Ishikawa (cell line): Measurements from ENCODE around the gene AP5Z1.

Source experiments
- CEBPB ChIP-seq: IDR thresholded peaks from 2 replicates; pipeline ENCODE4 v1.6.1; 2012
- CREB1 ChIP-seq: IDR thresholded peaks from 2 replicates; pipeline ENCODE4 v1.6.1; 2012; ENCODE audit warnings: low read depth
- EGR1 ChIP-seq: IDR thresholded peaks from 2 replicates; pipeline ENCODE4 v1.6.1; 2012
- EP300 ChIP-seq: IDR thresholded peaks from 2 replicates; pipeline ENCODE4 v1.6.1; 2012; ENCODE audit warnings: borderline replicate concordance
- FOXM1 ChIP-seq: IDR thresholded peaks from 2 replicates; pipeline ENCODE4 v1.6.1; 2012; ENCODE audit warnings: low read depth, borderline replicate concordance
- MAX ChIP-seq: IDR thresholded peaks from 2 replicates; pipeline ENCODE4 v1.6.1; 2012
- NFIC ChIP-seq: IDR thresholded peaks from 2 replicates; pipeline ENCODE4 v1.6.1; 2012
- RAD21 ChIP-seq: IDR thresholded peaks from 2 replicates; pipeline ENCODE4 v1.6.1; 2012; ENCODE audit warnings: low read depth
- TAF1 ChIP-seq: IDR thresholded peaks from 2 replicates; pipeline ENCODE4 v1.6.1; 2012; ENCODE audit warnings: low read depth, mild to moderate bottlenecking
- YY1 ChIP-seq: IDR thresholded peaks from 2 replicates; pipeline ENCODE4 v1.6.1; 2012; ENCODE audit warnings: low read depth
- TF ChIP-seq, protein P1 (sequence below): IDR thresholded peaks from 2 replicates; pipeline ENCODE4 v1.6.1; 2012; ENCODE audit warnings: low read depth, mild to moderate bottlenecking

DNA sequence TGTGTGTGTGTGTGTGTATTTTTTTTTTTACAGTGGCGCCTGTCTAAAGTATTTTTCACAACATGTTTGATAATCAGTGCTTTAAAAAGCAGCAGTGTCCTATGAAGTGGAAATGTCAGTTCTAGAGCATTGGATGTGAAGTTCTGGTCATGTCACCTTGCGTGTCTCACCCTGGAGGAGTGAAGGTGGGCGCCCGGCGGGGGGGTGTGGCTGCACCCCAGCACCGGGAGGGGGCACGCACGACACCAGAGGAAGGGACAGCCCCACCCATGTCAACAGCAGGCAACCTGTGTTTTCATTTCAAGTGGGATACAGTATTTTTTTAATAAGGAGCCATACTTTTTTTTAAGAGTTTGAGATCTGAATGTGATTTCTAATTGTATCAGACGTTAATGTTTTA is 4.5 kb upstream of the AP5Z1 start:
- TF ChIP-seq CREB1 (no peak), EP300 (no peak), EGR1 (no peak), NFIC (no peak), TAF1 (no peak), RAD21 (no peak), YY1 (no peak), MAX (no peak), FOXM1 (no peak), CEBPB (no peak)
- TF ChIP-seq, protein P1, sequence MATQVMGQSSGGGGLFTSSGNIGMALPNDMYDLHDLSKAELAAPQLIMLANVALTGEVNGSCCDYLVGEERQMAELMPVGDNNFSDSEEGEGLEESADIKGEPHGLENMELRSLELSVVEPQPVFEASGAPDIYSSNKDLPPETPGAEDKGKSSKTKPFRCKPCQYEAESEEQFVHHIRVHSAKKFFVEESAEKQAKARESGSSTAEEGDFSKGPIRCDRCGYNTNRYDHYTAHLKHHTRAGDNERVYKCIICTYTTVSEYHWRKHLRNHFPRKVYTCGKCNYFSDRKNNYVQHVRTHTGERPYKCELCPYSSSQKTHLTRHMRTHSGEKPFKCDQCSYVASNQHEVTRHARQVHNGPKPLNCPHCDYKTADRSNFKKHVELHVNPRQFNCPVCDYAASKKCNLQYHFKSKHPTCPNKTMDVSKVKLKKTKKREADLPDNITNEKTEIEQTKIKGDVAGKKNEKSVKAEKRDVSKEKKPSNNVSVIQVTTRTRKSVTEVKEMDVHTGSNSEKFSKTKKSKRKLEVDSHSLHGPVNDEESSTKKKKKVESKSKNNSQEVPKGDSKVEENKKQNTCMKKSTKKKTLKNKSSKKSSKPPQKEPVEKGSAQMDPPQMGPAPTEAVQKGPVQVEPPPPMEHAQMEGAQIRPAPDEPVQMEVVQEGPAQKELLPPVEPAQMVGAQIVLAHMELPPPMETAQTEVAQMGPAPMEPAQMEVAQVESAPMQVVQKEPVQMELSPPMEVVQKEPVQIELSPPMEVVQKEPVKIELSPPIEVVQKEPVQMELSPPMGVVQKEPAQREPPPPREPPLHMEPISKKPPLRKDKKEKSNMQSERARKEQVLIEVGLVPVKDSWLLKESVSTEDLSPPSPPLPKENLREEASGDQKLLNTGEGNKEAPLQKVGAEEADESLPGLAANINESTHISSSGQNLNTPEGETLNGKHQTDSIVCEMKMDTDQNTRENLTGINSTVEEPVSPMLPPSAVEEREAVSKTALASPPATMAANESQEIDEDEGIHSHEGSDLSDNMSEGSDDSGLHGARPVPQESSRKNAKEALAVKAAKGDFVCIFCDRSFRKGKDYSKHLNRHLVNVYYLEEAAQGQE = no peak
